AG04450 (cell line): ENCODE data around the gene METRN. TPM values are rescaled to one million over a fixed set of nuclear protein-coding genes. Genes with fewer than 3 reads are reported as not detected.
A peak's percentile ranks its signal among the peaks of the same experiment; 100 is the strongest.
"Not testable (repeated sequence)": the region's sequence is repeated elsewhere in the genome, so short reads cannot be mapped to it uniquely, and the experiment has no call there.

Experiments used
- CTCF ChIA-PET: fragments of 300-600, 350-600 bp; formaldehyde crosslinking; extraction: SDS; loops from one replicate; lab custom pipeline; 2022; ENCODE audit warnings: antibody characterized with exemption, inconsistent platforms; lab: Charles Lee
- POLR2A ChIA-PET: fragments of 350-600 bp; formaldehyde crosslinking; extraction: SDS; loops from one replicate; lab custom pipeline; 2021; ENCODE audit warnings: antibody characterized with exemption, inconsistent platforms; lab: Yijun Ruan, JAX
- DNase-seq: peaks from one replicate; pipeline ENCODE4 v3.0.0-alpha.2; 2011; ENCODE audit warnings: low read depth, low spot score
- H3K27ac ChIP-seq: one replicate; pipeline ENCODE4 v1.5.1; 2012; ENCODE audit warnings: low read depth, low read length, control low read depth
- H3K27me3 ChIP-seq: one replicate; pipeline ENCODE4 v1.6.0; 2012; ENCODE audit warnings: low read length; ENCODE audit not compliant: control insufficient read depth, insufficient read depth
- H3K4me3 ChIP-seq: 2 replicates; pipeline ENCODE4 v1.5.1; 2011; ENCODE audit warnings: mild to moderate bottlenecking, low read depth, low read length, control low read depth
- H3K9me3 ChIP-seq: 2 replicates; pipeline ENCODE4 v1.5.1; 2012; ENCODE audit warnings: low read length; ENCODE audit not compliant: control insufficient read depth, insufficient read depth
- polyA plus RNA-seq: library from polyadenylated mRNA; depleted of rRNA; stranded (reverse); fragments of >200 nt; gene quantifications from 2 replicates; pipeline ENCODE4 v1.2.3, GENCODE V29; 2011
- TF ChIP-seq, protein P1 (sequence below): IDR thresholded peaks from 2 replicates; pipeline ENCODE4 v1.5.1; 2011; ENCODE audit warnings: low read depth, low read length, control low read depth, inconsistent platforms

Gene METRN
- polyA plus RNA-seq, 1 experiment: 20.0 TPM

DNA sequence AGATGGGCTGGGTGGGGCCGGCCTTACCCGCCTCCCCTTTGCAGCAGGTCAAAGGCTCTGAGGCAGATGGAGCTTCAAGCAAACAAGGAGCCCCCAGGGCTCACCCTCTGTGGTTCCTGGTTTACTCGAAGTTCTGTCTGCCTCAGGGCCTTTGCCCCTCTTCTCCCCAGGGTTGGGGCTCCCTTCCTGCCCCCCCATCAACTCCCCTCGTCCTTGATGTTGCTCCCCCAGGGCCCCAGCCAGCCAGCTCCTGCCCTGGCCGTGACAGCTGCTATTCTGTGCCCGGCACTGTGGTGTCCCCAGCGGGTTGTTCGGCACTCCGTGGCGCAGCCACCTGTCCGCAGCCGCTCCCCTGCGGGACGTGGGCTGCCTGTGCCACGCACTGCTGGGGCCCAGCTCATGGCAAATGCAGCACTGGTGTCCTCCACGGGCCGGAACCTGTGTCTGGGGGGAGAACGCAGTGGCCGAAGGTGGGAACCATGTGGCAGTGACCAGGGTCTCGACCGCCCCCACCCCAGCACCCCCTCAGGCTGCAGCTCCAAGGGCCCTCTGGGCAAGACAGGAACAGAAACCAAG, 4.3 kb upstream of the METRN start:
- ChIA-PET CTCF (interaction anchor here (0.7 to 4.2 kb wide), 4 partner anchors 9 to 345 kb away, joined by 3 to 29 read pairs (median 12); no protein-coding TSS in a partner anchor), POLR2A (no interaction called here)
- Histone ChIP-seq H3K27me3 (peaks cover 22% of the 10 kb centered on the region), H3K27ac (no peak overlapping the region), H3K9me3 (no peaks in the 10 kb centered on the region; the same call in 1 of the 2 replicates), H3K4me3 (no peak overlapping the region)
- no peak for DNase-seq
- TF ChIP-seq, protein P1, sequence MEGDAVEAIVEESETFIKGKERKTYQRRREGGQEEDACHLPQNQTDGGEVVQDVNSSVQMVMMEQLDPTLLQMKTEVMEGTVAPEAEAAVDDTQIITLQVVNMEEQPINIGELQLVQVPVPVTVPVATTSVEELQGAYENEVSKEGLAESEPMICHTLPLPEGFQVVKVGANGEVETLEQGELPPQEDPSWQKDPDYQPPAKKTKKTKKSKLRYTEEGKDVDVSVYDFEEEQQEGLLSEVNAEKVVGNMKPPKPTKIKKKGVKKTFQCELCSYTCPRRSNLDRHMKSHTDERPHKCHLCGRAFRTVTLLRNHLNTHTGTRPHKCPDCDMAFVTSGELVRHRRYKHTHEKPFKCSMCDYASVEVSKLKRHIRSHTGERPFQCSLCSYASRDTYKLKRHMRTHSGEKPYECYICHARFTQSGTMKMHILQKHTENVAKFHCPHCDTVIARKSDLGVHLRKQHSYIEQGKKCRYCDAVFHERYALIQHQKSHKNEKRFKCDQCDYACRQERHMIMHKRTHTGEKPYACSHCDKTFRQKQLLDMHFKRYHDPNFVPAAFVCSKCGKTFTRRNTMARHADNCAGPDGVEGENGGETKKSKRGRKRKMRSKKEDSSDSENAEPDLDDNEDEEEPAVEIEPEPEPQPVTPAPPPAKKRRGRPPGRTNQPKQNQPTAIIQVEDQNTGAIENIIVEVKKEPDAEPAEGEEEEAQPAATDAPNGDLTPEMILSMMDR: no peak

DNA sequence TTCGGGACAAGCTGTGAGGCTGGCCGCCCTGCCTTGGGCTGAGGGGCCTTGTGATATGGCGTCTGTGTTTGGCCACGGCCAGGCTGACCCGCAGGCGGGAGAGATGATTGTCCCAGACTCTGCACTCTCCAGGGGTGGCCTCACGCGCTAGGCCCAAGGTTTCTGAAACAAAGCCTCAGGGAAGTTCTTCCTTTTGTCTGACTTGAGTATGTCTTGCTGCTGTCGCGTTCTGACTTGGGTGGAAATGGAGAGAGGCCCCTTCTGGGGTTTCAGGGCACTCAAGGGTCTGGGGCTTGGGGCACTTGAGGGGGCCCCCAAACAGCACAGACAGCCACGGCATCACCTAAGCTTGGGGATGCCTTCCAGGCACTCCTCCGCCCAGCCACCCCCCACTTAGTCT, 3.8 kb upstream of the METRN start:
- TF ChIP-seq, protein P1: no peak
- ChIA-PET POLR2A (no interaction called here), CTCF (interaction anchor here (0.7 to 4.2 kb wide), 3 partner anchors 9 to 345 kb away, joined by 3 to 29 read pairs (median 20); no protein-coding TSS in a partner anchor)
- no peak overlapping the region for H3K4me3 ChIP-seq
- H3K27ac ChIP-seq: no peak overlapping the region
- no peaks in the 10 kb centered on the region; the same call in 1 of the 2 replicates for H3K9me3 ChIP-seq
- peaks cover 22% of the 10 kb centered on the region for H3K27me3 ChIP-seq
- DNase-seq: no peak

DNA sequence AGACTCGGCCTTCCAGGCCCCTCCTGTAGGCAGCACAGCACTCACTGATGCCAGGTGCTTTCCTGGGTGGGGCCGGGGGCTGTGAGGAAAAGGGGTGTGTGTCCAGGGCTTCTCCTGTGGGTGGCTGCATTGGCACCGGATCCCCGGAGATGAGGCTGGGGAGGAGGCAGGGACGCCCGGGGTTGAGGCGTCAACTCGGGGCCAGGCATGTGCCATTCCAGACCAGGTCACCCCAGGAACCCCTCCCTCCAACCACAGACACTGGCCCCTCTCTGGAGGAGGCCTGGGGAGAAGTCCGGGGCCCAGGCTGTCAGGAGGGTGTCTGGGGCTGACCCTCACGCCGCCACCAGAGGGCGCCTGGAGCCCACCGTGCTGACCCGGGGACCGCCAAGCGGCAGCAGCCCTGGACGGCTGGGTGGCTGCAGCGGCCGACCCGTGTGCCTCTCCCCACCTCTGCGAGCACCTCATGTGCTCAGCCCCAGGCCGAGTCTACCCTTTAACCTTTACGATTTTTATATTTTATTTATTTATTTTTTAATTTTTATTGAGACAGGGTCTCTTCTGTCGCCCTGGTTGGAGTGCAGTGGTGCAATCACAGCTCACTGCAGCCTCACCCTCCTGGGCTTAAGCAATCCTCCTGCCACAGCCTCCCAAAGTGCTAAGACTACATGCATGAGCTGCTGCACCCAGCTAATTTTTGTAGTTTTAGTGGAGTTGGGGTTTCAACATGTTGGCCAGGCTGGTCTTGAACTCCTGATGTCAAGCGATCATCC, 3.2 kb upstream of the METRN start:
- POLR2A ChIA-PET: interaction anchor here (1.2 to 1.6 kb wide), 2 partner anchors 10 to 14 kb away, joined by 6 to 7 read pairs; partner anchors contain the start of genes ANTKMT and CCDC78
- DNase-seq: no peak
- Histone ChIP-seq H3K27me3 (peaks cover 15% of the 10 kb centered on the region), H3K4me3 (no peak overlapping the region), H3K27ac (no peak overlapping the region), H3K9me3 (no peaks in the 10 kb centered on the region; the same call in 1 of the 2 replicates)
- TF ChIP-seq, protein P1: peak; percentile 88
- CTCF ChIA-PET: interaction anchor here (0.6 to 4.2 kb wide), 13 partner anchors 8 to 391 kb away, joined by 3 to 29 read pairs (median 4); partner anchors contain the start of gene CHTF18

DNA sequence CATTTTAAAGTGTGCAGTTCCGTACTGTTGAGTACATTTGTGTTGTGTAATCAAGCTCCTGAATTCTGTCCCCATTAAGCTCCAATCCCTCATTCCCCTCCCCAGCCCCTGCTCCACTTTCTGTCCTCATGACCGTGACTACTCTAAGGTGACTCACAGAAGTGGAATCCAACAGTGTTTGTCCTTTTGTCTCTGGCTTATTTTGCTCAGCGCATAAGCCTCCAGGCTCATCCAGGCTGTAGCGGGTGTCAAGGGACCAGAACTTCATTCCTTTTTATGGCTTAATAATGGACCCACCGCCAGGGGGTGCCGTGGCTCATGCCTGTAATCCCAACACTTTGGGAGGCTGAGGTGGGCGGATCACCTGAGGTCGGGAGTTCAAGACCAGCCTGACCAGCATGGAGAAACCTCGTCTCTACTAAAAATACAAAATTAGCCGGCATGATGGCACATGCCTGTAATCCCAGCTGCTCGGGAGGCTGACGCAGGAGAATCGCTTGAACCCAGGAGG, 2.1 kb upstream of the METRN start:
- H3K27ac ChIP-seq: peak overlapping the region; percentile 57
- CTCF ChIA-PET: interaction anchor here (0.8 to 4.2 kb wide), 11 partner anchors 9 to 390 kb away, joined by 3 to 29 read pairs (median 4); partner anchors contain the start of gene CHTF18
- TF ChIP-seq, protein P1: peak; percentile 52
- not testable (repeated sequence) for H3K27me3 ChIP-seq, H3K9me3 ChIP-seq, H3K4me3 ChIP-seq
- POLR2A ChIA-PET: interaction anchor here (0.9 to 1.6 kb wide), 3 partner anchors 9 to 32 kb away, joined by 4 to 7 read pairs (median 6); partner anchors contain the start of genes ANTKMT and CCDC78
- peak; percentile 84 for DNase-seq
